ENCODE results near the gene THAP5.

DNA sequence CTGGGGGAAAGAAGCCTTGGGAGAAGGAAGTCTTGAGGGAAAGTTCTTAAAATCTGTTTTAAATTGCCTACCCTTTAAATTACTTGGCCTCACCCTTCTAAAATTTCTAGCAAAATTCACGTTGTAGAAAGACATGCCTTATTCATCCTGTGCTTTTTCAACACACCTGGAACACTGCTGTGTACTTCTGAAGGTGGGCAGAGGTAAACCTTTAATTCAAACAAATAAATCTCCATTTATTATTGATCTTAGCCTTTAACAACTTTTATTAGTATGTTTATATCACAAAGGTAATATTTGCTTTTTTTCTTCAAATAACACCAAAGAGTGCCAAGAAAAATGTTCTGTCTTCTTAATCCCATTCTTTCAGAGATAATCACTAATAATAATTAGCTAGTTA is 30.9 kb upstream of the THAP5 start:
- TF ChIP-seq EZH2 (IDR thresholded peaks at IDR 0.05) (no peak), POLR2AphosphoS5 (IDR thresholded peaks at IDR 0.05; ENCODE audit: borderline replicate concordance, low read depth, low read length) (no peak), FOXP2 (optimal IDR thresholded peaks at IDR 0.05; ENCODE audit: control extremely low read depth, extremely low read length, insufficient read depth) (no peak)

All from SK-N-MC (cell line).